GM12875 (cell line): Measurements from ENCODE around the gene SERPINI1.

Source experiments
- H3K4me3 ChIP-seq: one replicate; pipeline ENCODE4 v1.5.1; 2011; ENCODE audit warnings: low read depth, low read length, control low read depth
- CTCF ChIP-seq: IDR thresholded peaks from 2 replicates; pipeline ENCODE4 v1.5.1; 2011; ENCODE audit warnings: low read depth, mild to moderate bottlenecking, control low read depth, inconsistent platforms, low read length, moderate library complexity, borderline replicate concordance; ENCODE audit not compliant: insufficient read depth

SERPINI1 gene

GRCh38 chr3:167723025-167723512 is 12.5 kb upstream of the SERPINI1 start:
- no peak for TF ChIP-seq CTCF
- no peak overlapping the region for H3K4me3 ChIP-seq

GRCh38 chr3:167723872-167724271 is 11.6 kb upstream of the SERPINI1 start:
- TF ChIP-seq CTCF: no peak
- H3K4me3 ChIP-seq: no peak overlapping the region

- TF ChIP-seq CTCF: no peak
- H3K4me3 ChIP-seq: no peak overlapping the region
These were observed 7.3 kb upstream of the SERPINI1 start for GRCh38 chr3:167728176-167728575.

- TF ChIP-seq CTCF: no peak
- H3K4me3 ChIP-seq: no peak overlapping the region
These were observed 6.7 kb upstream of the SERPINI1 start for GRCh38 chr3:167728632-167729323.

- no peak for TF ChIP-seq CTCF
- no peak overlapping the region for H3K4me3 ChIP-seq
These were observed 5.9 kb upstream of the SERPINI1 start for GRCh38 chr3:167729591-167729990.

- no peak for TF ChIP-seq CTCF
- H3K4me3 ChIP-seq: no peak overlapping the region
These were observed 4.1 kb upstream of the SERPINI1 start for GRCh38 chr3:167731393-167731792.

- H3K4me3 ChIP-seq: no peak overlapping the region
- no peak for TF ChIP-seq CTCF
These were observed 3.0 kb upstream of the SERPINI1 start for GRCh38 chr3:167732313-167733065.
